DMS 273 (cell line): ENCODE results near the gene ZNF574.
A peak's percentile ranks its signal among the peaks of the same experiment; 100 is the strongest.
"Not testable (repeated sequence)": the region's sequence is repeated elsewhere in the genome, so short reads cannot be mapped to it uniquely, and the experiment has no call there.

Experiments used
- DNase-seq: peaks from one replicate; lab custom pipeline; 2025; ENCODE audit not compliant: unreplicated experiment; lab: John Stamatoyannopoulos, UW

The ZNF574 gene

DNA sequence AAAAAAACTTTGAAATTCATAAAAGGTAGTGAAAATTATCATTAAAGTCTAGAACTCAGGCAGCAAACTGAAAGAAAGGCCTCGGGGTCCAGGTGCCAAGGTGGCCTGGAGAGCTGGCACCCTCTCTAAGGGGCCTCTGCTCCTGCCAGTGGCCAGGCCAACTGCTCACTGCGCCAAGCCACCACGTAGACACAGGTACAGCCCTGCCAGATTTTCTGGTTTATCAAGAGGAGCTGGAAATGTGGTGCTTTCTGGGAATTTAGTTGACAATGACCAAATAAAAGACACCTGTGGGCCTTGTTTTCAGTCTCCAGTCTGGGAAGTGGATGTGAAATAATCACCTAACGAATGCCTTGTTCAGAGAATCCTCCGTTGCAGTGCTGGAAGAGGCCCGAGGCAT, 22.8 kb downstream of the ZNF574 start:
- no peak for DNase-seq

DNA sequence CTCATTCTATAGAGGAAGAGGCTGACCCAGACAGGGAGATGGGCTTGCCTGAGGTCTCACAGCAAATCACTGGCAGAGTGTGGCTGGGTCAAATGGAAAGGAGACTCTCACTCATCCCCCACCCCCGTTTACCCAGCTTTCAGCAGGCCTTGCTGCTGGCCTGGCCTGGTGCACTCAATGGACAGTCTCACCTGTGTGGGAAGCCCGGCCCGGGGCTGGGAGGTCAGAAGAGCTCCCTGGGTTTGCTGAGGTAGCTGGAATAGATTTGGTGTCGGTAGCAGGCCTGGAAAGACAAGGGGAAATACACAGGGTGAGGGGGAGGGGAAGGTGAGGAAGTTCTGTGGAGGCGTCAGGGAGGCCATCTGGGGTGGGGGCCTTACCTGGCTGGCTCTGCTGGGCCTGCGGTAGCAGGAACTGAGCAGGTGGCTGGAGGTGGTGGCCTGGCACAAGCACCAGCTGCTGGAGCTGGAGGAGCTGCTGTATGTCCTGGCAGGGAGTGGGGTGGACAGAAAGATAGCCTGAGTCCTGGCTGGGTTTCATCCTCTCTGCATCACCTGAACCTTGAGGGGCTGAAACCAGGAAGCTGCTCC, 23.5 kb downstream of the ZNF574 start:
- no peak for DNase-seq

DNA sequence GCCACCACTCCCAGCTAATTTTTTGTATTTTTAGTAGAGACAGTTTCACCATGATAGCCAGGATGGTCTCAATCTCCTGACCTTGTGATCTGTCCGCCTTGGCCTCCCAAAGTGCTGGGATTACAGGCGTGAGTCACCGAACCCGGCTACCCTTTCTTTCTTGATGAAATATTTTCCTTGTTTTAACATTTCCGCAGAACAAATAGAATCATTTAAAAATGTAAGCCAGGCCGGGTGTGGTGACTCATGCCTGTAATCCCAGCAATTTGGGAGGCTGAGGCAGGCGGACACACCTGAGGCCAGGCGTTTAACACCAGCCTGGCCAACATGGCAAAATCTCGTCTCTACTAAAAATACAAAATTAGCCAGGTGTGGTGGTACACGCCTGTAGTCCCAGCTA, 24.3 kb downstream of the ZNF574 start:
- not testable (repeated sequence) for DNase-seq

DNA sequence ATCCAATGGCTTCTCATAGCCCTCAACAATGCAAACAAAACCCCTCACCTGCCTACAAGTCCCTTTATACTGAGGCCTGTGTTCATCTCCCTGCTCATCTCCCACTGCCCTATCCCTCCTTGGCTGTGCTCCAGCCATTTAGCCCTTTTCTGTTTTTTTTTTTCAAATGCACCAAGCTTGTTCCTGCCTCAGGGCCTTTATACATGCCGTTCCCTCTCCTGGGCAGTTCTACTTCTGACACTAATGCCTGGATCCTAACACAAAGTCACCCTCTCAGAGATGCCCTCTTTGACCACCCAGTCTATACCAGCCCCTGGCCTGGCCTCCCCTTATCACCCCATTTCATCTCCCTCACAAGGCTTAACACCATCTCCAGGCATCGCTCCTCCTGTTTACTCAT, 26.9 kb downstream of the ZNF574 start:
- no peak for DNase-seq

DNA sequence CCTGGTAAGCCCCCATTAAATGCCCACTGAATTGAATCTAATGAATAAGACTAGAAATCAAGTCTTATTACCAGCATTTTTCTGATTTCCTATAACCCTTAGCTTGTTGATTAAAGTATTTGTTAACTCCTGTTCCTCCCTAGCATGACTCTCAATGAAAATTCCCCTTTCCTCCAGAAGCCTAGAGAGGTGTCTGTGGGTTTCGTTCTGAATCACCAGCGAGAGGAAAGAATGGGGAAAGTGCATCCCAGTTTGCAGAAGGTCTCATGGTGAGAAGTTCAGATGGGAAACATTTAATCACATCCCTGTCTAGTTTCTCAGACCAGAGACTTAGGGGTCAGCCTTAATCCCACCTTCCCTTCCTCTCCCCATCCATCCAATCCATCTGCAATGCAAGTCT, 29.4 kb downstream of the ZNF574 start:
- no peak for DNase-seq

DNA sequence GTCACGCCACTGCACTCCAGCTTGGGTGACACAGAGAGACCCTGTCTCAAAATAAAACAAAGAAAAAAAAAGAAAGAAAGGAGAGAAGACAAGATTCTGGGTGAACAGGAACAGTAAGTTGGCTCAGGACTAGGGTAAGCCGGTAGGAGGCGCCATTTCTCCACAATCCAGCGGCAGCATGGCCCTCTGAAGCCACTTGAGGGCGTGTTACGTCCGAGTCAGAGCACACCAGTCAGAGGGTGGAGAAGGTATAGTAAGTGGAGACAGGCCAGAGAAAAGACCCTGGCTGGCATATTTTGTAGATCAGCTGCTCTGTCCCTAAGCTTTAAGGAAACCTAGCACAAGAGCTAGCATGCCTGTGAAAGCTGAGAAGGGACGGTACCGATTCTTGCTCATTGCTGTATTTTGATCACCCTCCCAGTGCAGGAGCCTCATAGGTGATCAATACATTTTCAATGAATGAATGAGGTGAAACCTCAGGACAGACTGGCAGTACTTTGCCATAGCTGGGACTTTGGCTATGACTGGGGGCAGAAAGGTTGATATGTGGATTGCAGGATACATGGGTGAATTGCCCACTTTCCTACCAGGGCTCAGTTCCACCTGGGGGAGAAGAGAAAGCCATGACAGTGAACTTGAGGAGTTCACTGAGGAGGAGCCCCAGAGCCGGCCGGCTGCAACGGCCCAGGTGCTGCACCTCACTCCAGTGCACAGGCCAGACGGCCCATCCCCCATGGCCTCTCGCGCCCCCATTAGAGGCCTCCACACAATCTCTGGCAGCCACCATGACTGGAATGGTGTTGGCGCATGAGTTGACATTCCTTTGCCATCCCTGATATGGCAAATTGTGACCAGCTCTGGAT, 32.8 kb downstream of the ZNF574 start:
- DNase-seq = peak; percentile 94

DNA sequence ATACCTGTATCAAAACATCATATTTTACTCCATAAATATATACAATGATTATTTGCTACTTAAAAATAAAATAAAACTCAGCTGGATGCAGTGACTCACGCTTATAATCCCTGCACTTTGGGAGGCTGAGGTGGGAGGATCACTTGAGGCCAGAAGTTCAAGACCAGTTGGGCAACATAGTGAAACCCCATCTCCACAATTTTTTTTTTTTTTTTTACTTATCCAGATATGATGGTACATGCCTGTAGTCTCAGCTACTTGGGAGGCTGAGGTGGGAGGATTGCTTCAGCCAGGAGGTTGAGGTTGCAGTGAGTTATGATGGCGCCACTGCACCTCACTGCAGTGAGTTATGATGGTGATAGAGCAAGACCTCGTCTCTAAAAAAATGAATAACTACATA, 33.9 kb downstream of the ZNF574 start:
- DNase-seq = no peak

DNA sequence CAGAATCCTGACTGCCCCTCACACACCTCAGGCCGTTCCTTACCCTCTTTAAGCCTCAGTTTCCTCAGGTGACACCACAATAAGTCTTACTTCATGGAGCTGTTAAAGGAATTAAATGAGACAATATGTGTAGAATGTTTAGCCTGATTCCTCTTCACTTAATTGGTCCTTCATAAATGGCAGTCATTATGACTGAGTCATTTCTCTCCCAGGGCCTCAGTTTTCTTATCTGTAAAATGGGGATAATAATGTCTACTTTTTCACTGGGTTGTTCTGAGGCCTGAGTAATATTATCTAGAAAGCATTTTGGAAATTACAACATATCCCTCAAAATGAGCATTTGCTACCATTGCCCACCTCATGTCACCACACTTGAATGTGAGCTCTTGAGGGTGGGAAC, 34.7 kb downstream of the ZNF574 start:
- DNase-seq = no peak

DNA sequence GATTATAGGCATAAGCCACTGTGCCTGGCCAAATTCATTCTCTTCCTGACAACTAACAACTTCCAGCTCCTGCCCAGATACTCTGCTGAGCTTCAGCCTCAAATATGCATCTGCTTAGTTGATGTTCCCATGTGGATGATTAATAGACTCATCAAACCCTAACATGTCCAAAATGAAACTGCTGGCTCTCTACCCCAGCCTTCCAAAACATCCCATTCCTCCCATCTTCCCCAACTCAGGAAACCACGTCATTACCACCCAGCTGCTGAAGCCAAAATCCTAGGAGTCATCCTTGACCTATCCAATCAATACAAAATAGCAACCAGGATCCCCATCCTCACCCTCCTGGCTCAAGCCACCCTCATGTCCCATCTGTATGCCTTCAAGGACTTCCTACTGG, 35.4 kb downstream of the ZNF574 start:
- no peak for DNase-seq

DNA sequence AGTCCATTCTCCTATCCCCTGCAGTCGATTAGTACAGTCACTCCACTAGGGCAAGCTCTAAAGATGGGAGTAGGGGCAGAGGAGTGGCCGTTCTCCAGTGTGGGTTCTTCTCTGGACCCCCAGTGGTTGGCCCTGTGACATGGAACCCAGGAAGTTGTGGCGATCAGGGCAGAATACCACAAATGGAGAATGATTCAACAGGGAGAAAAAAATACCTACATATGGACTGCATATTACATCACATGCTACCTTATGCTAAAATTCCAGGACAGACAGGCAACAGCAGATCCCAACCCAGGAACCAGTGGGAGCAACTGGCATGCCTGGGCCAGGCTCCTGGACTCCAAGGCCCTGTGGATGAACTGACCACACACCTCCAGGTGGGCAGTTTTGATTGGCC, 35.8 kb downstream of the ZNF574 start:
- DNase-seq = no peak

DNA sequence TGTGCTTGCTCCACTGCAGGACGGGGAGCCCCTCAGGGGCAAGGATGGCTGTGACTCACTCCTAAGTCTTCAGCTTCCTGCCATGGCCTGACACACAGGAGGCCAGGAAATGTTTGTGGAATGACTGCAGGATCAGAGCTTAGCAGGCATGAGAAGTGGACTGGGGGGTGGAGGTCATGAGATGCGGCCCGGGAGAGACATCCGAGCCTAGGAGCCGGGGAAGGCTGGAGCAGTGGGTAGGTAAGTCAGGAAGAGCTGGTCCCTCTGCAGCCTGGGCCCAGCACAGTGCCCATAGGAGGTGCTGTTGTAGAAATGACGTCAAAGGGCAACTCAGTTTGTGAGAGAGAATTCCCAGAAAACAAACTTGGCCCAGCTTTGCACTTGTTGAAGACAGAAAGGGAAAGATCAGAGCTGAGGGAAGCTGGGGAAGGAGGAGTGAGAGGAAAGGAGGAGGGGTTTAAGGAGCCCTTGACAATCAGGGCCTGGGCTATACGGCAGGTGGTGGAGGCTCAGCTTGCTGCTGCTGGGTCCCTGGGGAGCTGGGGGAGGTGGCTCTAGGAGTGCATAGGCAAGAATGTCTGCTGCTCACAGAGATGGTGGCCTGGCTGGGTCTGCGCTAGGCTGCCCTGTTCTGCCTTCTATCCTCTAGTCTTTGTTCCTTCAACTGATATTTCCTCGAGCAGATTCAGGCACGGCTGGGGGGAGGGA, 37.8 kb downstream of the ZNF574 start:
- peak; percentile 89 for DNase-seq

DNA sequence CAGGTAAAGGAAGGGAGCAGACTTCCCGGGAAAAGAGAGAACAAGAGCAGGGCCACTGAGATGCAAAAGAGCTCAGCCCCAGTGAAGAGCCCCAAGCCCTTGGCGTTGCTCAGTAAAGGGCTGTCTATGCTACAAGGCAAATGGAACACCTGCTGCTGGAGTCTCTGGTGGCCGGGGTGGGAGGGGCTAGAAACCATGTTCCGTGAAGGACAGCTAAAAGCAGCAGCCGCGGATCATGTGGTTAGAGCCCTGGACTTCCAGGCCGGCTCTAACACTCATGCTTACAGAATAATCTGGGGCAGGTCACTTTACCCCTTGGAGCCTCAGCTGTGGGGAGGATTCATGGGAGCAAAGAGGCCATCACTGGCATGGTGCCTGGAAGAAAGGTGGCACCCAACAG, 38.4 kb downstream of the ZNF574 start:
- peak; percentile 74 for DNase-seq

DNA sequence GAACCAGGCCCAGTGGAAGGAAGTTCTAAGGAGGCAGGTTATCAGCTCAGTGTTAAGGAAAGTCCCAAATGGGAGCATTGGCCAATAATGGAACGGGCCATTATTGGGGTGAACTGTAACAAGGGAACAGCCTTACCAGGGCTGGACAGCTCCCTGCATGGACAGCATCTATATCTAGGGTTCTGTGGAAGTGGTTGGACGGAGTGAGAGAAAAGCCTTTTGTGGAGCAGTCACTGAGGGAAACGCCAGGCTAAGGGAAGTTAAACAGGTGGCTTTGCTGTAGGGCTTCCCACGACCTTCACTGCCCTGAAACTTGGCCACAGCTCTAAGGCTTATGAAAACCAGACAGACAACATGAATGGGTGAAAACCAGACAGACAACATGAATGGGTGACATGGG, 39.3 kb downstream of the ZNF574 start:
- DNase-seq = no peak

DNA sequence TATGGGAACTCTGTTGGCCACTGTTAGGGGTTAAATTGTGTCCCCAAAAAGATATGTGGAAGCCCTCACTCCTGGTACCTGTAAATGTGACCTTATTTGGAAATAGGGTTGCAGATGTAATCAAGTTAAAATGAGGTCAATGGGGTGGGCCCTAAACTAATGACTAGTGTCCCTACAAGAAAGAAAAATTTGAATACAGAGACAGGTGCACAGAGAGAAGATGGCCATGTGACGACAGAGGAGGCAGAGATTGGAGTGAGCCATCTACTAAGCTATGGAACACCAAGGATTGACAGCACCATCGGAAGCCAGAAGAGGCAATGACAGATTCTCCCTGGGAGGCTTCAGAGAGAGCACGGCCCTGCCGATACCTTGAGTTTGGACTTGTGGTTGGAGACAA, 39.7 kb downstream of the ZNF574 start:
- DNase-seq = no peak

DNA sequence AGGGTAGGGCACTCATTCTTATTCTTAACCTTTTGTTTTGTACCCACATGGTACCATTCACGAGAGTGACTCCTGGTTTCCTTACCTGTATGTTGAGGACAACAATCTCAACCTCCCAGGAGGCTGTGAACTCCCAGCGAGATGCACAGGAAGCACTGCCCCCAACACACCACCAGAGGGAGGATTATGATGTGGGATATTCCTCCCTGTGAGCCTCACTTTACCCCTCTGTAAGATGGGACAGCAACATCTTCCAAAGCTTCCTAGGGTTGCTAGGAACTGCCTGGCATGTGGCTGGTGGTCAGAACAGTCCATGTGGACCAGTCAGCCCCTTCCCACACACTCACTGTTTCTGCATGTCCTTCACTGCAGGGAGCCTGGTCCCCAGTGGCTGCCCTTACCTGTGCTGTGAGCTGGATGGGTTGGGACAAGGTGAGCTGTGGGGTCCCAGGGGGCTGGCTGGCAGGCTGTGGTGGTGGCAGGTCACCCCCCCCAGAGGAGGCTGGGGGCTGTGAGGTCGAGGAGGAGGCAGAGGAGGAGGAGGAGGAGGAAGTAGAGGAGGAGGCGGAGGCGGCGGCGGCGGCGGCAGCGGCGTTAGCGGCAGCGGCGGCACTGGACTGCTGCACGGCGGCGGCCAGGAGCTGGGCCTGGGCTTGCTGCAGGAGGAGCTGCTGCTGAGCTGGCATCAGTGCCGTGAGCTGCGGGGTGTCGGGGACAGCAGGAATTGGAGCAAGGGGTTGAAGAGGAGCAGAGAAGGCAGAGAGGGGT, 40.5 kb downstream of the ZNF574 start:
- DNase-seq = no peak

DNA sequence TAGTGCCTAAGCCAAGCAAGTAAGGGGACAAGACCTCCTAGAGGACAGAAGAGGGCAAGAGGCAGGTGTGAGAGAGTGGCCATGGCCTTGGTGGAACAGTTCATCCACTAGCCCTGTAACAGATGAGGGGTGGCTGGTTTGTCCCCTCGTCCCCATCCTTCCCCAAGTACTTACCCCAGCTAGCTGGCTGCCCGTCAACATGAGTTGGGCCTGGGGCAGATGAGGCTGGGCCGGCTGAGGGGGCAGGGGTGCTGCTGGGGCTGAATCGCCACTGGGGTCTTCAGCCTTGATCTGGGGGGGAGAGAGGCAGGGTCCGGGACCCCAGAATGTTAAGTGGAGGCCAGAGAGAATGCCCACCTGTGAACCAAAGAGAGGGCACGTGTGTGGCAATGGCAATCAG, 41.1 kb downstream of the ZNF574 start:
- no peak for DNase-seq

DNA sequence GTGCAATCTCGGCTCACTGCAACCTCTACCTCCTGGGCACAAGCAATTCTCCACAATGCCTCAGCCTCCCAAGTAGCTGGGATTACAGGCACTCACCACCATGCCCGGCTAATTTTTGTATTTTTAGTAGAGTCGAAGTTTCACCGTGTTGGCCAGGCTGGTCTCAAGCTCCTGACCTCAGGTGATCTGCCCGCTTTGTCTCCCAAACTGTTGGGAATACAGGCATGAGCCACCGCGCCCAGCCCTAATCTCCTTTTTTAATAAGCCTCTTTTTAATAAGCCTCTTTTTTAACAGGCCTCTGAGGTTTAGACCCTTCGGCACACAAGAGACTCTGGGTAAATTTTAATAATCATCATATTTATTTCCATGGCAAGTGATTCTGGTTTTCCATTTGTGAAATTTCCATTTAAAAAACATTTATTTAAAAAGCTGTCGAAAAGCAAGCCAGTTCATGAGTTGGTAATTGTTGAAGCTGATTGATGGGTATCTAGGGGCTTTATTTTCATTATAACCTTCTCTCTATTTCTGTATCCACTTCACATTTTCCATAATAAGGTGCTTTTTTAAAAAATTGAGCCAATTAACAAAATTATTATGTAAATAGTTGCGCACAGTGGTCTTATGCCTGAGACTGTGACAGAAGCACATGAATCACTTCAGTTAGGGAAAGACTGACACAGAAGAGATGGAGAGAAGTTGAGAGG, 44.5 kb downstream of the ZNF574 start:
- no peak for DNase-seq

DNA sequence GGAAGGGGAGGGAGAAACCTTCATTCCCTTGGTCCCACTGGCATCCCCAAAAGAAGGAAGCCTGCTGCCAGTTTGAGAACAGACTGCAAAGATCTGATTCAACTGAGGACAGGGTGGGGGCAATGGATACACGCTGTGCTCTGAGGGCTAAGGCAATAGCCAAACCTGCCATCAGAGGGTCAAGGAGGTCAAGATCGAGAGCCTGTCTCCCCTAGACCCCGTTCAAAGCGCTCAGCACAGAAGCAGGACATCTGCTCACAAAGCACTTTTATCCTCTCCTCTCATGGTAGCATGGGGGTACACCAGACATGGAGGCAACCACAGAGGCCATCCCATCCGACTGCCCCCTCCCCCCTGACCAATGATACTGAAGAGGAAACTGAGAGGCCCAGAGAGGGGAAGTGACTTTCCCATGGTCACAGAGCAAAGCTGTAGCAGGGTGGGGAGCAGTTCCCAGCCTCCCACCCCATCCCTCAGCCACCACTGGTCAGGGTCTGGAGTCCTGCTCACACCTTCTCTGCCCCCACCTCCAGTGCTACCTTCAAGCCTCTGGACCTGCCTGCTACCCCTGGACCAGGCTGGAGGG, 45.2 kb downstream of the ZNF574 start:
- no peak for DNase-seq

DNA sequence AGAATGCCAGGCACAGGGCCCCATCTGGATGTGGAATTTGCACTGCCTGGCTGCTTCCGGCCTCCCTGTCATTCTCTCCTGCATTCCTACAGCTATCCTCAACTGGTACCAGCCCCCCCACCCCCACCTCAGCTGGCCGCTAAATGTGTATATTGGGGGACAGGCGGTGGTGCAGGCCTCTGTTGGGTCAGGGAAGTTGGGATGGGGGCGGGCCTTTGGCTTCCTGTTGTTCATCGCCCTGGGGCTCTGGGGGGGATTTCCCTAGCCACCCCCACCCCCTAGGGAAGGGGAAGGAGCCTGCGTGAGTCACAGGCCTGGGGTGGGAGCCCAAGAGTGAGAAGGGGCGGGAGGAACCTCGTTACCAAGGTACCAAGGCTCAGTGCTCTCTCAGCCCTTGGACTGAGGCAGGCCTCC, 45.7 kb downstream of the ZNF574 start:
- no peak for DNase-seq
